Mesendoderm (in vitro differentiated cells): Measurements from ENCODE around the gene TMEM63B.

Source experiments
- DNase-seq: peaks from one replicate; pipeline ENCODE4 v3.0.0; 2013
- H2AK5ac ChIP-seq: 2 replicates; pipeline ENCODE4 v1.6.1; 2013; ENCODE audit warnings: low read length, inconsistent platforms
- H2BK120ac ChIP-seq: 2 replicates; pipeline ENCODE4 v1.6.1; 2013; ENCODE audit warnings: low read depth, mild to moderate bottlenecking, low read length, moderate library complexity, mixed read lengths
- H2BK15ac ChIP-seq: replicated peaks from 2 replicates; pipeline ENCODE4 v1.6.1; 2013; ENCODE audit warnings: low read depth, mild to moderate bottlenecking, moderate library complexity
- H2BK5ac ChIP-seq: 2 replicates; pipeline ENCODE4 v1.6.1; 2013; ENCODE audit warnings: low read length, inconsistent platforms
- H3K18ac ChIP-seq: 2 replicates; pipeline ENCODE4 v1.6.1; 2013; ENCODE audit warnings: mild to moderate bottlenecking, low read length, mixed read lengths
- H3K23ac ChIP-seq: one replicate; pipeline ENCODE4 v1.6.1; 2013; ENCODE audit warnings: low read length
- H3K27ac ChIP-seq: 2 replicates; pipeline ENCODE4 v1.5.1; 2013; ENCODE audit warnings: low read depth, mild to moderate bottlenecking, inconsistent platforms, low read length, moderate library complexity
- H3K27me3 ChIP-seq: 2 replicates; pipeline ENCODE4 v1.6.1; 2013; ENCODE audit warnings: low read length, control low read depth, mild to moderate bottlenecking, inconsistent platforms; ENCODE audit not compliant: insufficient read depth, poor library complexity
- H3K36me3 ChIP-seq: 2 replicates; pipeline ENCODE4 v1.6.1; 2013; ENCODE audit warnings: low read length, inconsistent platforms; ENCODE audit not compliant: control insufficient read depth, insufficient read depth
- H3K4ac ChIP-seq: one replicate; pipeline ENCODE4 v1.6.1; 2013; ENCODE audit warnings: low read depth, mild to moderate bottlenecking, low read length, moderate library complexity
- H3K4me1 ChIP-seq: 2 replicates; pipeline ENCODE4 v1.6.1; 2013; ENCODE audit warnings: low read depth, low read length, inconsistent platforms; ENCODE audit not compliant: control insufficient read depth
- H3K4me2 ChIP-seq: 2 replicates; pipeline ENCODE4 v1.6.1; 2013; ENCODE audit warnings: low read length
- H3K4me3 ChIP-seq: 2 replicates; pipeline ENCODE4 v1.5.1; 2013; ENCODE audit warnings: mild to moderate bottlenecking, low read length
- H3K56ac ChIP-seq: one replicate; pipeline ENCODE4 v1.6.1; 2013; ENCODE audit warnings: low read length
- H3K79me1 ChIP-seq: 2 replicates; pipeline ENCODE4 v1.6.1; 2013; ENCODE audit warnings: low read length, inconsistent platforms
- H3K79me2 ChIP-seq: 2 replicates; pipeline ENCODE4 v1.6.1; 2013; ENCODE audit warnings: mild to moderate bottlenecking, low read length; ENCODE audit not compliant: control insufficient read depth, insufficient read depth
- H3K9ac ChIP-seq: 2 replicates; pipeline ENCODE4 v1.6.1; 2013; ENCODE audit warnings: low read length, inconsistent platforms
- H4K5ac ChIP-seq: one replicate; pipeline ENCODE4 v1.6.1; 2013; ENCODE audit warnings: low read length
- H4K8ac ChIP-seq: one replicate; pipeline ENCODE4 v1.6.1; 2013; ENCODE audit warnings: low read depth, mild to moderate bottlenecking, control low read depth, low read length, moderate library complexity
- WGBS: extraction: QIAGEN DNeasy Blood & Tissue Kit; methylation state at CpG from one replicate; pipeline ENCODE4 v1.1.7; 2013; ENCODE audit warnings: low lambda C conversion rate, missing lambda C conversion rate; ENCODE audit not compliant: insufficient coverage; ENCODE audit errors: extremely low coverage; 5-methylcytosine and 5-hydroxymethylcytosine counted together

Gene TMEM63B

DNA sequence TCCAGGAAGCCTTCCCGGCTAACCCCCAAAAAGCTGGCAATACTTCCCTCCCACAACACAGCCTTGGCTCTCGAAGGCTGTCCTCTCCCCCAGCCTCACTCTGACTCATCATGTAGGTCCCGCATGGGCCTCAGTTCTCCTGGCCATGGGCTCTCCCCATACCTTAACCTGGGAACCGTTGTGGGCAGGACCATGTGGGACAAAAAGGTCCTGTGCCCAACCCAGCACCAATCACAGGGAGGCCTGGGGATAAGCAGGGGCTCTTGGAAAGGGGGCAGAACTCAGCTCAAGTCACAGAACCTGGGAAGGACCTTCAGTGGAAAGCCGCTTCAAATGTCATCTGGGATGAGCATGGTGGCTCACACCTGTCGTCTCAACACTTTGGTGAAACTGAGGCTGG, 45.6 kb upstream of the TMEM63B start:
- H3K79me2 ChIP-seq, result no peaks in the 10 kb centered on the region
- no CpG with 5 or more reads among the region's 6 CpGs for WGBS

DNA sequence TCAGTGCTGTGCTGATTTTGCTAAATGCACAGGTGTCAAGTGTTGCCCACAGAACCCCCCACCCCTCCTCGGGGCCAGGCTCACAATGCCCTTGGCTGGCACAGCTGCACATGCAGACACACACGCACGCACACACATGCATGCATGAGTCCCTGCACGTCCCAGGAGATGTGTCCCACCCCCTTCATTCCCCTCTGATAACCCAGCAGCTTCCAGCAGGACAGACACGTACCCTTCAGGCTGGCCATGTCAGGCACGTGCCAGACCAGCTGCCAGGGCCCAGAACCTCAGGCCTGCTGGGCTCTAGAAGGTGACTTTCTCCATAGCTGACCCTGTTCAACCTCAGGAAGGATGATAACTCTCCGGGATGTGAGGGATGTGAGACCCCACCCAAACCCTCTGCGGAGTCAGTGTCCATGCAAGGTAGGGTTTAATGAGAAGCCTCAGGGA, 44.5 kb upstream of the TMEM63B start:
- Histone ChIP-seq H3K27ac (no peak overlapping the region), H3K23ac (no peak overlapping the region), H3K36me3 (no peaks in the 10 kb centered on the region), H2BK15ac (no peak overlapping the region), H3K79me2 (no peaks in the 10 kb centered on the region), H3K18ac (no peak overlapping the region), H3K79me1 (no peaks in the 10 kb centered on the region), H2AK5ac (no peak overlapping the region), H3K4ac (no peak overlapping the region), H4K5ac (no peak overlapping the region), H3K27me3 (no peaks in the 10 kb centered on the region), H3K4me2 (no peak overlapping the region), H3K9ac (no peak overlapping the region), H4K8ac (no peak overlapping the region), H3K56ac (no peak overlapping the region), H2BK5ac (no peak overlapping the region), H3K4me3 (no peak overlapping the region), H2BK120ac (no peak overlapping the region), H3K4me1 (no peaks in the 10 kb centered on the region)
- no peak for DNase-seq
- WGBS, result no CpG with 5 or more reads among the region's 8 CpGs

More for the DNA sequence above, 45.6 kb upstream of the TMEM63B start:
- Histone ChIP-seq H3K4me1 (no peaks in the 10 kb centered on the region), H3K27ac (no peak overlapping the region), H4K5ac (no peak overlapping the region), H2BK120ac (no peak overlapping the region), H3K9ac (no peak overlapping the region), H2BK5ac (no peak overlapping the region), H3K23ac (no peak overlapping the region), H3K36me3 (no peaks in the 10 kb centered on the region), H3K27me3 (no peaks in the 10 kb centered on the region), H2AK5ac (no peak overlapping the region), H4K8ac (no peak overlapping the region), H3K4me3 (no peak overlapping the region), H3K4me2 (no peak overlapping the region), H3K4ac (no peak overlapping the region), H2BK15ac (no peak overlapping the region), H3K79me1 (no peaks in the 10 kb centered on the region), H3K18ac (no peak overlapping the region), H3K56ac (no peak overlapping the region)
- no peak for DNase-seq

DNA sequence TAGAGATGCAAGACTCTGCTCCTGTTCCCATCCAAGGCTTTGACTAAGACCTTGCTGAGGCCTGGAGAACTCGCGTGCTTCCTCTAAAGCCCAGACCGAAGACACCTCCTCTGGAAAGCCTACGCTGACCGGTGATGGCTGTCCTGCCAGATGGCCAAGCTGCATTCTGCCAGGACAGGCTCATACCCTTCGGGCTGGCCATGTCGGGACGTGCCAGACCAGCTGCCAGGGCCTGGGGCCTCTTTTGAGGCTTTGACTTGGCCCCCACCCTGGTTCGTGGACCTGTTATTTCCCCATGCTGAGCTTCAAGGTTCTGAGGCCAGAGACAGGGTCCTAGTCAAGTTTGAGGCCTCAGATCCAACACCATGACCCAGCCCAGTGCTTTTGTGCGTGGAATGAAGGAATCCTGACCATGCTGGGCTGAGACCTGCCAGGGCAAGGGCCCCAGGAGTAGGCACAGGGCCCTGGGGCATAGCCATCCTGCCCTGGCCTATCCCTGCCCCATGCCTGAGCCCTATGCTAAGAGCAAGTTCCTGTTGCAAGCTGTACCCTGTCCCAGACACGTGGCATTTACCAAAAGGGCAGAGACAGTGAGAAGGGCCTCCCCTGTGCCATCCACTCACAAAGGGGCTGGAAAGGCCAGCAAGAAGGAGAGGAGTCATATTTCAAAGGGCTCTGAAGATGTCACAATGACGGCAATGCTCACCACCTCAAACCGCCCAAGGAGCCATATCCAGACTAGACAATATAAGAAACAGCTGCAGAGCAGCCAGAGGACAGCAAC, 42.9 kb upstream of the TMEM63B start:
- Histone ChIP-seq H3K23ac (no peak overlapping the region), H3K9ac (no peak overlapping the region), H3K4me1 (no peaks in the 10 kb centered on the region), H3K36me3 (no peaks in the 10 kb centered on the region), H3K27me3 (no peaks in the 10 kb centered on the region), H3K79me2 (no peaks in the 10 kb centered on the region), H3K18ac (no peak overlapping the region), H4K8ac (no peak overlapping the region), H3K79me1 (no peaks in the 10 kb centered on the region), H2AK5ac (no peak overlapping the region), H3K4ac (no peak overlapping the region), H3K27ac (no peak overlapping the region), H2BK5ac (no peak overlapping the region), H4K5ac (no peak overlapping the region), H3K4me3 (no peak overlapping the region), H3K4me2 (no peak overlapping the region), H3K56ac (no peak overlapping the region), H2BK15ac (no peak overlapping the region), H2BK120ac (no peak overlapping the region)
- no peak for DNase-seq
- no CpG with 5 or more reads among the region's 13 CpGs for WGBS

DNA sequence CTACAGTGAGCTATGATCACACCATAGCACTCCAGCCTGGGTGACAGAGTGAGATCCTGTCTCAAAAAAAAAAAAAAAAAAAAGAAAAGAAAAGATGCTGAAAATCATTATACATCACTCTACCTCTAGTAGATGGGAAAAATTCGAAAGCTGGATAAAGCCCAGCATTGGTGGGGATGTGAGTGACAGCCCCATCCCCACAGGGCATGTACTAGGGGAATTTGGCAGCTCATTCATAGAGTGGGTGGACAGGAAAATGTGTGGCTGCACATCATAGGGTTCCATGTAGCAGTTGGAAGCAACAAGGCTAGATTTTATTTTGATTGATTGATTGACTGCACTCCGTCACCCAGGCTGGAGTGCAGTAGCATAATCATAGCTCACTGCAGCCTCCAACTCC, 42.1 kb upstream of the TMEM63B start:
- H2BK5ac ChIP-seq, result no peak overlapping the region
- H3K23ac ChIP-seq, result no peak overlapping the region
- H3K27ac ChIP-seq, result no peak overlapping the region
- no peaks in the 10 kb centered on the region for H3K27me3 ChIP-seq
- no peak overlapping the region for H3K18ac ChIP-seq
- H3K79me1 ChIP-seq, result no peaks in the 10 kb centered on the region
- no peak overlapping the region for H3K4me3 ChIP-seq
- H2AK5ac ChIP-seq, result no peak overlapping the region
- no peak overlapping the region for H4K5ac ChIP-seq
- H3K4ac ChIP-seq, result no peak overlapping the region
- no peaks in the 10 kb centered on the region for H3K36me3 ChIP-seq
- DNase-seq, result no peak
- H3K4me2 ChIP-seq, result no peak overlapping the region
- H4K8ac ChIP-seq, result no peak overlapping the region
- no peak overlapping the region for H3K9ac ChIP-seq
- H3K4me1 ChIP-seq, result no peaks in the 10 kb centered on the region
- no peak overlapping the region for H2BK120ac ChIP-seq
- H3K56ac ChIP-seq, result no peak overlapping the region
- no CpG with 5 or more reads among the region's 2 CpGs for WGBS
- H2BK15ac ChIP-seq, result no peak overlapping the region
- no peaks in the 10 kb centered on the region for H3K79me2 ChIP-seq

DNA sequence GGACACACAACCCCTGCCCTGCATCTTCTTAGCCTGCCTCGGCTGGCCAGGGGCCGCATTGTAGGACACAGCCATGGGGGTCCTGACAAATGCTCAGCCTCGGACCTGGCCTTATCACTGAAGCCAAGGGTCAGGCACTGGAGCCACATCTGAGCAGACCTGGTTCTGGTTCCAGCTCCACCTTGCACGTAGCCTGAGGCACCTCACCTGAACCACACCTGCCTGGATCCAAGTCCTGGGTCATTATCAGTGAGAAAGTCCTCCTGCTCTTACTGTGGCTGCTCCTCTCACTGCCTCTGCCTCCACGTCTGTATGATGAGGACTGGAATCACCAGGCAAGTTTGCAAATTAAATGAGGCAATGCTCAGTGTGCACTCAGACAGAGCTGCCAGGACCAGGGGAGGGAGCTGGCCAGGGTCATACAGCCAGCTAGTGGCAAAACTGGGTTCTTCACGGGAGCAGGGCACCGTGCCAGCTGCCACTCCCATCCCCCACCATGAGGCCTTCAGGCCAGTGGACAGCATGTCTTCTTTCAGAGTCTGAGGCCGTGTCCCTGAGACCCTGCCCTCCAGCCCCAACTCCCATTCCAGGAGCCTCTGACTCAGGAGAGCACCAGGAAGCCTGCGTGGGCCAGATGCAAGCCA, 40.3 kb upstream of the TMEM63B start:
- Histone ChIP-seq H3K23ac (no peak overlapping the region), H3K9ac (no peak overlapping the region), H2BK120ac (no peak overlapping the region), H3K4me2 (no peak overlapping the region), H2BK15ac (no peak overlapping the region), H4K8ac (no peak overlapping the region), H3K79me1 (no peaks in the 10 kb centered on the region), H3K36me3 (no peaks in the 10 kb centered on the region), H3K18ac (no peak overlapping the region), H3K27me3 (no peaks in the 10 kb centered on the region), H2BK5ac (no peak overlapping the region), H3K4ac (no peak overlapping the region), H4K5ac (no peak overlapping the region), H3K4me1 (no peaks in the 10 kb centered on the region), H2AK5ac (no peak overlapping the region), H3K4me3 (no peak overlapping the region), H3K56ac (no peak overlapping the region), H3K27ac (no peak overlapping the region), H3K79me2 (no peaks in the 10 kb centered on the region)
- WGBS, result no CpG with 5 or more reads among the region's 9 CpGs
- DNase-seq, result no peak
